Body of pancreas (tissue), 4 donors: ENCODE data around the gene LRRN4. TPM values are rescaled to one million over a fixed set of nuclear protein-coding genes. Genes with fewer than 3 reads are reported as not detected.
A peak's percentile ranks its signal among the peaks of the same experiment; 100 is the strongest.

Source experiments
- ATAC-seq: fragments of 150-250 bp; one replicate; pipeline ENCODE4 v1.9.1; 2016
- DNase-seq, 4 donors: peaks; one replicate each; pipeline ENCODE4 v3.0.0-alpha.2; 2019
- H3K27ac ChIP-seq, 4 donors: fragments of 200-600 bp; sonication (generic); 1 replicate in 3 of 4; 2 replicates in 1 of 4; pipeline versions ENCODE4 v1.5.1 to v1.6.1; 2016 to 2019; ENCODE audit warnings: mild to moderate bottlenecking in 1 of 4, mixed read lengths in 1 of 4, moderate library complexity in 1 of 4
- H3K27me3 ChIP-seq, 2 donors: fragments of 200-600 bp; sonication (generic); one replicate each; pipeline ENCODE4 v1.6.0; 2016; ENCODE audit warnings: mild to moderate bottlenecking in 1 of 2
- H3K36me3 ChIP-seq, 2 donors: fragments of 200-600 bp; sonication (generic); replicated peaks in 1 of 2; 2 replicates each; pipeline ENCODE4 v1.5.1; 2016; ENCODE audit warnings: low read depth in 2 of 2; ENCODE audit not compliant: insufficient read depth in 1 of 2
- H3K4me1 ChIP-seq: fragments of 200-600 bp; sonication (generic); one replicate; pipeline ENCODE4 v1.6.0; 2016
- H3K4me3 ChIP-seq, 2 donors: fragments of 200-600 bp; sonication (generic); 1 replicate in 1 of 2; 2 replicates in 1 of 2; pipeline ENCODE4 v1.5.1; 2016 to 2019
- H3K9me3 ChIP-seq, 3 donors: fragments of 200-600 bp; sonication (generic); 1 replicate in 2 of 3; 2 replicates in 1 of 3; pipeline ENCODE4 v1.5.1; 2016
- CTCF ChIP-seq, 7 experiments: fragments of 450-650 bp in 4 of 7; fragments of 200-600 bp in 3 of 7; sonication (generic) in 3 of 7; IDR thresholded peaks; one replicate each; pipeline ENCODE4 v1.5.1; 2016 to 2019; ENCODE audit warnings: antibody characterized with exemption in 7 of 7
- POLR2A ChIP-seq, 3 donors: fragments of 450-650 bp; IDR thresholded peaks; one replicate each; pipeline ENCODE4 v1.6.1; 2016; ENCODE audit warnings: antibody characterized with exemption in 3 of 3, mild to moderate bottlenecking in 2 of 3
- WGBS, 2 donors: methylation state at CpG; one replicate each; pipeline ENCODE4 v1.1.5; 2017; 5-methylcytosine and 5-hydroxymethylcytosine counted together
- intact Hi-C: fragments of 100-400 bp; cut with DNase I; formaldehyde crosslinking; loops from one replicate; pipeline ENCODE4 v1.15.1; 2023
- total RNA-seq, 2 donors: library from RNA; depleted of rRNA; stranded (reverse); fragments of >200 nt; gene quantifications; one replicate each; pipeline ENCODE4 v1.1.0, GENCODE V29; 2016

The LRRN4 gene
- total RNA-seq, 2 donors from 2014 or later = 10.9 to 11.2 TPM

DNA sequence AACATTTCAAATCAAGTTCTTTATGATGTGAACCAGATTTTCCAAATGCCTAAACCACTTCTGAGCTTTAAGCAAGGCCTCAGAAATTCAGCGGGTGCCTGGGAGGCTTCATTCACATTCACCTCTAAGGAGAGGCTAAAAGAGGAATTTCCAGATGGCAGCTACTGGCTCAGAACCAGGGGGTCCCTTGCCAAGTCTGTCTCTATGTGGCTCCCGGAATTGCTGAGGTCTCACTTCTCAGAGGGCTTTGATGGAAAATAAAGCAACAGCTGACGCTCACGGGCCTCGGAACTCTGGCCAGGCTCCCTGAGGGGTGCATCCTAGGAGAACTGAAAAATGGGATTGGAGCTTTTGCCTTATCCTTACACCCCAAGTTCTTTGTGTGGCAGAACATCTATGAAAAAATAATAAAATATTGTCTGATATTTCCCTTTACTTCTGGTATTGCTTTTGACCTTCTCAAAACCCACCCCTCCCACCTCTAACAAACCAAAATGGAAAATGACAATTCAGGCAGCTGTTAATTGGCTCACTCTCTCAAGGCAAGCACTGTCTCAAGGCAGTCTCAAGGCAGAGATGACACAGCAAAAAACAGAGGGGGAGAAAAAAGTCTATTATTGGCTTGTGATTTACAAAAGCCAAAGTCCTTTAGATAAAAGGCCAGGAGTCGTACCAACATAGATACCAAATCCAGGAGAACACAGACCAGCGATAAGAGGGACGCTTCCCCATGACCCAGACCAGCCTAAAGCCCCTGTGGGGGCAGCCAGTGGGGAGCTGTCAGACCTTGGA, 21.8 kb upstream of the LRRN4 start:
- no peaks in the 10 kb centered on the region for H3K27me3 ChIP-seq
- DNase-seq = peak in 2 of 4 donors; percentile 19 to 59
- peak; percentile 48 for ATAC-seq
- no peak overlapping the region for H3K4me3 ChIP-seq
- no peaks in the 10 kb centered on the region for H3K9me3 ChIP-seq
- H3K4me1 ChIP-seq = peaks cover 27% of the 10 kb centered on the region
- no peak for TF ChIP-seq POLR2A (IDR thresholded peaks at IDR 0.05)
- no peak for TF ChIP-seq CTCF (IDR thresholded peaks at IDR 0.05)
- peak overlapping the region in 1 of 4 donors; percentile 9 for H3K27ac ChIP-seq
- 31 to 32% methylated on average over 8 of the region's 8 CpGs for WGBS, 2 donors
- H3K36me3 ChIP-seq = no peaks in the 10 kb centered on the region
- intact Hi-C loops = loop anchor here (5.0 kb wide), 1 partner anchor 548 kb away; no protein-coding TSS in a partner anchor

DNA sequence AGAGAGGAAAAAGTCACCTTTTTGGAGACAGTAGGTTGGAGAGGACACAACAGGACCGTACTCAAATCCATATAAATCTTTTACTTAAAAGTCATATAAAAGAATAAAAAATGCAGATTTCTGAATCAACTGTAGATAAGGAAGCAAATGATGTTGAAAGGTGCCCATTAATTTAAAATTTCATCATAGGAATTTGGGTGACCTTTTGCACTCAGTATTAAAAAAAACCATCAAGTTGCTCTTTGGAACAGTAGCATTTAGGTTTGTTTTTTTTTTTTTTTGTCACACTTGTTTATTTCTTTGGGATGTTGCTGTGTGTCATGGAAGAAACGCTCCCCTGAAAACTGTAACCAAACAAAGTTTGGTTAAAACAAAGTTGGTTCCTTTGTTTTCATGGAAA, 20.9 kb upstream of the LRRN4 start:
- Histone ChIP-seq H3K4me1 (peaks cover 27% of the 10 kb centered on the region), H3K36me3 (no peaks in the 10 kb centered on the region), H3K27ac (no peak overlapping the region), H3K4me3 (no peak overlapping the region), H3K9me3 (no peaks in the 10 kb centered on the region), H3K27me3 (no peaks in the 10 kb centered on the region)
- intact Hi-C loops = loop anchor here (5.0 kb wide), 1 partner anchor 547 kb away; no protein-coding TSS in a partner anchor
- no peak for ATAC-seq
- TF ChIP-seq CTCF (IDR thresholded peaks at IDR 0.05) = no peak
- TF ChIP-seq POLR2A (IDR thresholded peaks at IDR 0.05) = no peak
- 57 to 66% methylated on average over 2 of the region's 2 CpGs for WGBS, 2 donors
- no peak for DNase-seq

DNA sequence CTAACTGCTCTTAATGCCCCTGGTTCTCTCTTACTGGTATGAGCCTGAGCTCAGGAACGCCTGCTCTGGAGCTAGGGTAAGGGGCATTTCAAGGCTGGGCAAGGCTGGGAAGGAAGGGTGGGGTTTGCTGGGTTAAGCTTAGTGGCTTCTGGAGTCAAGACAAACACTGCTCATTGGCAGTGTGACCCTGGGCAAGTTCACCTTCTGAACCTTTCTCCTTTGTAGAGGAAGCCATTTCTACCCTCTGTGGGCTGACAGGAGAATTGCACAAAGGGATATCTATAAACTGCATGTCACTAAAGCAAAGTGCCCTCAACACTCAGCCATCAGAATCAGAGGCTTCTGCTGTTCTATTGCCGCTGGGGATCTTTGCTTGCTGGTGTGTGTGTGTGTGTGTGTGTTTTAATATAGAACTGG, 20.3 kb upstream of the LRRN4 start:
- peak; percentile 64 for ATAC-seq
- Histone ChIP-seq H3K4me3 (no peak overlapping the region), H3K27me3 (no peaks in the 10 kb centered on the region), H3K27ac (no peak overlapping the region), H3K4me1 (peaks cover 27% of the 10 kb centered on the region), H3K9me3 (no peaks in the 10 kb centered on the region), H3K36me3 (no peaks in the 10 kb centered on the region)
- intact Hi-C loops = no loop called here
- peak in 2 of 4 donors; percentile 24 to 34 for DNase-seq
- peak; percentile 7 to 60 (median 34) for TF ChIP-seq CTCF (IDR thresholded peaks at IDR 0.05)
- TF ChIP-seq POLR2A (IDR thresholded peaks at IDR 0.05) = no peak
- 42 to 54% methylated on average over 2 of the region's 2 CpGs for WGBS, 2 donors

- Histone ChIP-seq H3K4me1 (peaks cover 33% of the 10 kb centered on the region), H3K9me3 (no peaks in the 10 kb centered on the region), H3K4me3 (no peak overlapping the region), H3K27ac (no peak overlapping the region), H3K36me3 (no peaks in the 10 kb centered on the region), H3K27me3 (no peaks in the 10 kb centered on the region)
- ATAC-seq (no peak), DNase-seq (peak in 3 of 4 donors; percentile 22 to 60 (median 42))
- 82% methylated on average over 6 of the region's 6 CpGs for WGBS, 2 donors
- no peak for TF ChIP-seq POLR2A (IDR thresholded peaks at IDR 0.05)
- no peak for TF ChIP-seq CTCF (IDR thresholded peaks at IDR 0.05)
- intact Hi-C loops = no loop called here
These were observed 17.2 kb upstream of the LRRN4 start for GRCh38 chr20:6070829-6071695.
